Measurements from ENCODE around the gene LPCAT1.
"Not testable (repeated sequence)": the region's sequence is repeated elsewhere in the genome, so short reads cannot be mapped to it uniquely, and the experiment has no call there.

The LPCAT1 gene

GRCh38 chr5:1480217-1480616, 43.5 kb downstream of the LPCAT1 start:
- DNase-seq (ENCODE audit: low read depth in 2 of 2) = no peak

- peak in 1 of 2 donors; percentile 27 for DNase-seq (ENCODE audit: low read depth in 2 of 2)
Observed at GRCh38 chr5:1479581-1480188, 44.1 kb downstream of the LPCAT1 start.

- DNase-seq (ENCODE audit: low read depth in 2 of 2) = no peak
Observed at GRCh38 chr5:1479066-1479465, 44.7 kb downstream of the LPCAT1 start.

- DNase-seq (ENCODE audit: low read depth in 2 of 2) = no peak
Observed at GRCh38 chr5:1478271-1479035, 45.3 kb downstream of the LPCAT1 start.

GRCh38 chr5:1477341-1477740, 46.4 kb downstream of the LPCAT1 start:
- no peak for DNase-seq (ENCODE audit: low read depth in 2 of 2)

- DNase-seq (ENCODE audit: low read depth in 2 of 2) = no peak
Observed at GRCh38 chr5:1476967-1477310, 46.8 kb downstream of the LPCAT1 start.

GRCh38 chr5:1476181-1476966, 47.4 kb downstream of the LPCAT1 start:
- no peak for DNase-seq (ENCODE audit: low read depth in 2 of 2)

GRCh38 chr5:1475544-1475900, 48.2 kb downstream of the LPCAT1 start:
- DNase-seq (ENCODE audit: low read depth in 2 of 2) = not testable (repeated sequence)

GRCh38 chr5:1474866-1475543, 48.8 kb downstream of the LPCAT1 start:
- DNase-seq (ENCODE audit: low read depth in 2 of 2) = no peak

- no peak for DNase-seq (ENCODE audit: low read depth in 2 of 2)
Observed at GRCh38 chr5:1474183-1474839, 49.4 kb downstream of the LPCAT1 start.

GRCh38 chr5:1473746-1474145, 50.0 kb downstream of the LPCAT1 start:
- DNase-seq (ENCODE audit: low read depth in 2 of 2) = no peak

GRCh38 chr5:1472964-1473628, 50.7 kb downstream of the LPCAT1 start:
- no peak for DNase-seq (ENCODE audit: low read depth in 2 of 2)

GRCh38 chr5:1471997-1472963, 51.5 kb downstream of the LPCAT1 start:
- DNase-seq (ENCODE audit: low read depth in 2 of 2) = no peak

GRCh38 chr5:1471240-1471853, 52.4 kb downstream of the LPCAT1 start:
- DNase-seq (ENCODE audit: low read depth in 2 of 2) = no peak

- DNase-seq (ENCODE audit: low read depth in 2 of 2) = no peak
Observed at GRCh38 chr5:1470762-1471211, 53.0 kb downstream of the LPCAT1 start.

- DNase-seq (ENCODE audit: low read depth in 2 of 2) = no peak
Observed at GRCh38 chr5:1468629-1469527, 54.9 kb downstream of the LPCAT1 start.

- DNase-seq (ENCODE audit: low read depth in 2 of 2) = peak in 1 of 2 donors; percentile 16
Observed at GRCh38 chr5:1468247-1468612, 55.5 kb downstream of the LPCAT1 start.

All from stimulated activated CD8-positive, alpha-beta memory T cell treated with anti-CD3 and anti-CD28 coated beads, Interleukin-7, amount 100 ng/mL, for 1 hour (primary cell).